ENCODE data around the gene RAD50.
"Not testable (repeated sequence)": the region's sequence is repeated elsewhere in the genome, so short reads cannot be mapped to it uniquely, and the experiment has no call there.

RAD50 gene

GRCh38 chr5:132677682-132678400 lies 121.1 kb downstream of the RAD50 start:
- no peak for DNase-seq

- DNase-seq = no peak
Observed at GRCh38 chr5:132678735-132679134, 122.0 kb downstream of the RAD50 start.

GRCh38 chr5:132679166-132679565 lies 122.4 kb downstream of the RAD50 start:
- DNase-seq = no peak

GRCh38 chr5:132679717-132680380 lies 123.1 kb downstream of the RAD50 start:
- DNase-seq = no peak

GRCh38 chr5:132680780-132681475 lies 124.2 kb downstream of the RAD50 start:
- DNase-seq = no peak

GRCh38 chr5:132681476-132681831 lies 124.7 kb downstream of the RAD50 start:
- no peak for DNase-seq

- DNase-seq = no peak
Observed at GRCh38 chr5:132681983-132682382, 125.2 kb downstream of the RAD50 start.

- no peak for DNase-seq
Observed at GRCh38 chr5:132684491-132684890, 127.7 kb downstream of the RAD50 start.

- DNase-seq = no peak
Observed at GRCh38 chr5:132684922-132685720, 128.3 kb downstream of the RAD50 start.

- no peak for DNase-seq
Observed at GRCh38 chr5:132686193-132686592, 129.4 kb downstream of the RAD50 start.

- no peak for DNase-seq
Observed at GRCh38 chr5:132687995-132688394, 131.2 kb downstream of the RAD50 start.

GRCh38 chr5:132688536-132689339 lies 132.0 kb downstream of the RAD50 start:
- DNase-seq = no peak

GRCh38 chr5:132689513-132689912 lies 132.7 kb downstream of the RAD50 start:
- DNase-seq = no peak

- no peak for DNase-seq
Observed at GRCh38 chr5:132690156-132690555, 133.4 kb downstream of the RAD50 start.

- not testable (repeated sequence) for DNase-seq
Observed at GRCh38 chr5:132691755-132692631, 135.2 kb downstream of the RAD50 start.

GRCh38 chr5:132692632-132692967 lies 135.8 kb downstream of the RAD50 start:
- no peak for DNase-seq
